HG03280 (cell line): Measurements from ENCODE around the gene STK32B.
"Not testable (repeated sequence)": the region's sequence is repeated elsewhere in the genome, so short reads cannot be mapped to it uniquely, and the experiment has no call there.

Source experiments
- ATAC-seq: cut with Tn5 transposase; IDR thresholded peaks from one replicate; pipeline ENCODE4 v1.9.1; 2021; ENCODE audit warnings: mild to moderate bottlenecking, moderate library complexity; ENCODE audit not compliant: unreplicated experiment

The STK32B gene

DNA sequence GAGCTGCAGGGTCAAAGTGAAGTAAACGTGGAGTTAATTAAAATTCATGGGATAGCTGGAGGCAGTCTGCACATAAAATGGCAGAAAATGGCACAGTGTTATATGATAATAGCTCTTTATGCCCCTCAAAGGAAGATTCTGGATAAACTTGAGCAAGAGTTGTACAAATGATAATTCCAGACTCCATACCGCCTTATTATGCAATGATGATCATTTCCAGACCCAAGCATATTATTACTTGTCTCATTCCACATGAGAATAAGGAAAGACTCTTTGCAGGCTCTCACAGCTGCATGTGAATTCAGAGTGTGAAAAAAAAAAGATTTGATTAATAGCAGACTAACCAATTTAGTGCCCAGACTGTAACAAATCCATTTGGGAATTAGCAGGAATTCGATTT lies 105.4 kb downstream of the STK32B start:
- no peak for ATAC-seq

DNA sequence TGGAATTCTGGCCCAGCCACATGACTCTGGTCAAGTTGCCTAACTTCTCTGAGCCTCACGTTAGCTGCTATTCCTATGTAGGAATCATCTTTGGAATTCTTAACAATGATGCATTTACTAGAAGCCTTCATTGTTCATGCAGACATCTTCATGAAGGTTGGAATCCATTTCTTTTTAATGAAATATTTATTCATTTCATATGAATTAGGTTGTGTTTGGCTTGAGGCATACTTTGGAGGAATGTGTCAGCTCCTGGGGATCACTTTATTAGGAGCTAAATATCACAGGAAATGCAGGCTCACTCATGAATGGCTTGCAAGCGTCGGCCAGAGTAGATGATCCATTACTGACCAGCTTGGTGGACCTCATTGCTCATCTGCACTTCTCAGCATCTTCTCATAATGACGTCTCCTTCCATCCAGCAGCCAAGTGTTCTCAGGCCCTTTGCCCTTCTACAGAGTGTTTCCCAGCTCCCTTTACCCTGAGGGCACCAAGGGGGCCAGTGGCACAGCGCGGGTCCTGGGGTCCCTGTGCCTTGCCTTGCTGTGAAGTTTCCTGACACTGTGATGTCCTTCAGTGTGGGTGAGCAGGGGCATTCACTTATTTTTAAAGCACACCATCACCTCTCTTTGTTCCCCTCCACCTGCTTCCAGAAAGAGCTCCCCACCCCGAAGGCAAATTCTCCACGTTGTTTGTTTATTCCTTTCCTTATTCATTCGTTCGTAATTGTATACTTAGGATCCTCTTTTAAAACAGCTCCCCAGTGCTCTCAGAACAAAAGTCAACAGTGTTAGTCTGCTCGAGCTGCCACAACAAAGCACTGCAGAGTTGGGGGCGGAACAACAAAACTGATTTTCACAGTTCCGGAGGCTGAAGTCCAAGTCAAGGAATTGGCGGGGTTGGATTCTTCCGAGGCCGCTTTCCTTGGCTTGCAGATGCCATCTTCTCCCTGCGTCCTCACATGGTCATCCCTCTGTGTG lies 106.8 kb downstream of the STK32B start:
- ATAC-seq: no peak

DNA sequence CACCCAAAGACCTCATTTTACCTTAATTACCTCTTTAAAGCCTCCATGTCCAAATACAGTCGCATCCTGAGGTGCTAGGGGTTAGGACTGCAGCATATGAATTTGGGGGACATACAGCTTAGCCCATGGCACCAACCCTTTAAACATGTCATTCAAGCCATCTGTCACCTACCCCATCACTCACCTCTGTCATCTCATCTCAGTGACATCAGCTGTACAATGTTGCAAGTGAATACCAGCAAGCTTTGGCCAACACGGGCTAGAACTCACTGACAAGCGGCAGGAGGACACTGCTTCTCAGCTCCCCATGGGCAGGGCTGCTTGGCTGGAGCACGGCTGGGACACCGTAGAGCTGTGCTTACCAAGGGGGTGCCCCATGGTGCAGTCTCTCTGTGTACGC lies 107.5 kb downstream of the STK32B start:
- ATAC-seq: no peak

DNA sequence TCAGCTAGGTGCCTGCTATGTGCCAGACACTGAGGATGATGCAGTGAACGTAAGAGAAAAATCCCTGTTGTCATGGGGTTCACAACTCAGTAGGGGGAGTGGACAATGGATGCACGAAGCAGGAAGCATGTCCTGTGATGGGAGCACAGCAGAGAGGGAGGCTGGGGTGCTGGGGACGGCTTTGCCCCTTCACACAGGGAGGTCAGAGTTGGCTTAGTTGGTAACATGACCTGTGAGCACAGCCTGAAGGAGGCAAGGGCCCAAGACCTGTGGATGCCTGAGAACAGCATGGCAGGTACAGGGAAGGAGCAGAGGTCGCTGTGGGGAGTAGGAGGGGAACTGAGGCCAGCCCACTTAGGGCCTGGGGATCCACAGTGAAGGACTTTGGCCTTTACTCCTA lies 109.4 kb downstream of the STK32B start:
- ATAC-seq: no peak

DNA sequence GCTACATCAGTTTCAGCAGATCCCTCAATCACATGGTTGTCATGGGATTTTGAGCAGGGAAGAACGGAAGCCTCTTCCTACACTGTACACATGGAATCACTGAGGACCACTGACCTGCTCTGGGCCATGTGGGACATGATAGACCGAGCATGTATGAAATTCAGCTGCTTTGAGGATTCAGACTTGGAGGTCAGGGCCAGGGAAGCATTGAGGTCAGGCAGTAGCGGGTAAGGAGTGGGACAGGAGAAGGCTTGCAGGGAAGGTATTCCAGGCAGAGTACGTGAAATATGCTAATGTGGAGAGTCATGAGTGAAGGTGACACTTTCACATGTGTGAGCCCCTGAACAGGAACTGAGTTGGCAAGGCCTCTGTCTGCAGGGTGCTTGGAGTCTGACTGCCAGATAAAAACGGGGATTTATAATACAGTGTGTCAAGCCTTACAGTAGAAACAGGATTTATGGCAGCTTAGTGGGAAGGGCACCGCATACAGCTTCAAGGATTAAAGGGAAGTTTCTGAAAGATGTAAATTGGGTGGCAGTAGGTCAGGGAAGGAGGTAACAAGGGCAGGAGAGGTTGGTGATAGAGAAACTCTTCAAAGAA lies 111.7 kb downstream of the STK32B start:
- no peak for ATAC-seq

DNA sequence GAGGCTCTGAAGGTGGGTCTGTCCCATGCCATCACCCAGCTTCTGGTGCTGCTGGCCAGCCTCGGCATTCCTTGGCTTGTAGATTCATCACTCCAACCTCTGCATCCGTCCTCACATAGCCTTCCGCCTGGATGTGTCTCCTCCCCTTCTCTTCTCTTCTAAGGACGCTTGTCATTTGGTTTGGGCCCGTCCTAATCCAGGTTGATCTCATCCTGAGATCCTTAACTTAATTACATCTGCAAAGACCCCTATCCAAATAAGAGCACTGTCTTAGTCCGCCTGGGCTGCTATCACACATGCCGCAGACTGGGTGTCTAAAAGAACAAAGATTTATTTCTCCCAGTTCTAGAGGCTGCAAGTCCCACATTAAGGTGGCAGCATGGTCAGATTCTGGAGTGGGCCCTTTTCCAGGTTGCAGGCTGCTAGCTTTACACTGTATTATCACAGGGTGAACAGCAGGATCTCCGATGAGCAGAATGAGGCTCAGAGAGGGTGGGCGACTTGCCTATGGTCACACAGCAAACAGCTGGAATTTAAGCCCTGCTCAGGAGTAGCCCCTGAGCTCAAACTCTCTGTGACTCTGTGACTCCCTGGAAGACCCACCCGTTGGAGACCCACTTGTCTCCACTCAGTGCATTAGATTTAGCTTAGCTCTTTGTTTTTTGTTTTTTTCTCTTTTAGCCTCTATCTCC lies 113.1 kb downstream of the STK32B start:
- ATAC-seq: no peak

DNA sequence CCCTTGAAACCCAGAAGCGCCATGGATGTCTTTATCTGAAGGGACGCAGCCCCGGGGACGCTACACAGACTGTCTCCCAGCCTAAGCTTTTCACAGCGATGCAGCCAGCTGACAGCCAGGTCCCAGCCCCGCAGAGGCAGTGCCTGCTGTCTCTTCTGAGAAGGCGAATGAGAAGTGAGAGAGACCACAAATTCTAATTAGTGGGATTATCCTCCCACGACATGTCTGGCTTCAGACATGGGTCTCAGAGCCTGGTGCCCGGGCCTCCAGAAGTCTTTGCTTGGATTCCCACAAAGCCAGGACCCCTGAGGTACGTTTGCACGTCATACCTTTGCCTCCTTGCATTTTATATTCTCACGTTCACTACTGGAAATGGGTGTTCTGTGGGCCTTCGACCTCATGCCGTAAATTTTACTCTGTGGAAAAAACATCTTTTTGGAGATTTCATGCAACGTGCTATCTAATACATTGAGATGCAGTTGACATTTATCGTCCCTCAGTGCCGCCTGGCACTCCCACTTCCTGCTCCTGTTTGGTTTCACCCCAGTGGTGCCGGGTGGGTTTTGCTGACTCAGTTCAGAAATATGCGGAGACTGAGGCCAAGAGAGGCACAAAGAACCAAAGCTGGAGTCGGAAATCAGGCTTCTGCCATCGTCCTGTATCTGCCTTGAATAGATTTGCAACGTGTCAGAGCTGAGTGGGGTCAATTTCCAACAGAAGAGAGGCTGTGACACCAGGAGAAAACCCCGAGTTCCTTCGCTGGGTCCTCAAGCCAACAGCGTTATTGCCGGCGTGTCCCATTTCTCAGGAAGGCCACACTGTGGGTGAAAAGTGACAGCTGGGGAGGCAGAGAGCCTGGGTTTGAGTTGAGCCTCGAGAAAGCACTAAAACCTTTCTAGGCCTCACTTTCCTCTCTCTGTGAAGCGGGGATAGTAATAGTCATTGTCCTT lies 114.4 kb downstream of the STK32B start:
- no peak for ATAC-seq

DNA sequence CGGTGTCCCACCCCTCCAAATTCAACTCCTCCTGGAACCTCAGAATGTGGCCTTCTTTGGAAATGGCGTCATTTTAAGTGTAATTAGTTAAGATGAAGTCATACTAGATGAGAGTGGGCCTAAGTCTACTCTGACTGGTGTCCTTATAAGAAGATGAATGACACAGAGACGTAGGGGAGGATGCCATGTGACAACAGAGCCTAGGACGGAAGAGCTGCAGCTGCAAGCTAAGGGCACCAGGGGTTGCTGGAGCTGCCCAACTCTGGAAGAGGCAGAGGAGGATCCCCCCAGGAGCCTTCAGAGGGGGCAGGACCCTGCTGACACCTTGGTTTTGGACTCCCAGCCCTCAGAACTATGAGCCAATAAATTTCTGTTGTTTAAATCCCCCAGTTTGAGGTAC lies 115.1 kb downstream of the STK32B start:
- no peak for ATAC-seq

DNA sequence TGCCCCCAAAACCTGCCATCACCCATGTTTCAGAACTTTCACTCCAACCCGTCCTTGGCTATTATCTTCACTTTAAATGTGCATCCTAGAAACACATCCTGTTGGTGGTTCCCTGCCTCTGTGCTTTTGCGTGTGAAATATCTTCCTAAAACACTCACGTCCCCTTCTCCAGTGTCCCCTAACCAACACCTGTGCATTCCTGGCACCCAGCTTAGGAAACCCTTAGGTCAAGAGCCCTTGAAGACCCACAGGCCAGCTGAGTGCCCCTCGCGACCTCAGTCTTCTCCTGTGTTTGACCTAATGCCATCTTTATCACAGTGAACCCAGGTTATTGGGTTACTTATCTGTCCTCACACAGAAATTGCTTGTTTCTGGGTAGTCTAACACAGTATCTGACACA lies 117.6 kb downstream of the STK32B start:
- no peak for ATAC-seq

DNA sequence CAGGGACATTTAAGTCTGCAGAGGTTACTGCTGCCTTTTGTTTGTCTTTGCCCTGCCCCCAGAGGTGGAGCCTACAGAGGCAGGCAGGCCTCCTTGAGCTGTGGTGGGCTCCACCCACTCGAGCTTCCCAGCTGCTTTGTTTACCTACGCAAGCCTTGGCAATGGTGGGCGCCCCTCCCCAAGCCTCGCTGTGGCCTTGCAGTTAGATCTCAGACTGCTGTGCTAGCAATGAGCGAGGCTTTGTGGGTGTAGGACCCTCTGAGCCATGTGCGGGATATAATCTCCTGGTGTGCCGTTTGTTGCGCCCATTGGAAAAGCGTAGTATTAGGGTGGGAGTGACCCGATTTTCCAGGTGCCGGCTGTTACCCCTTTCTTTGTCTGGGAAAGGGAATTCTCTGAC lies 124.6 kb downstream of the STK32B start:
- ATAC-seq: not testable (repeated sequence)

DNA sequence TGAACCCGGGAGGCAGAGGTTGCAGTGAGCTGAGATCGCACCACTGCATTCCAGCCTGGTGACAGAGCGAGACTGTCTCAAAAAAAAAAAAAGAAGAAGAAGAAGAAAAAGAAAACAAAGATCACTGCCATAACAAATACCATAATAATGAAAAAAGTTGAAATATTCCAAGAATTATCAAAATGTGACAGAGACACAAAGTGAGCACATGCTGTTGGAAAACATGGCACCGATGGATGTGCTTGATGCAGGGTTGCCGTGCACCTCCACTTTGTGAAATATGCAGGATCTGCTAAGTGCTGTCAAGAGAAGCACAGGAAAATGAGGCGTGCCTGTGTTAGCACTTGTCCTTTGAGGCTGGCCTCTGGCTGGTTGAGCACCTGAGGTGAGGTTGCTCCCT lies 133.3 kb downstream of the STK32B start:
- no peak for ATAC-seq

DNA sequence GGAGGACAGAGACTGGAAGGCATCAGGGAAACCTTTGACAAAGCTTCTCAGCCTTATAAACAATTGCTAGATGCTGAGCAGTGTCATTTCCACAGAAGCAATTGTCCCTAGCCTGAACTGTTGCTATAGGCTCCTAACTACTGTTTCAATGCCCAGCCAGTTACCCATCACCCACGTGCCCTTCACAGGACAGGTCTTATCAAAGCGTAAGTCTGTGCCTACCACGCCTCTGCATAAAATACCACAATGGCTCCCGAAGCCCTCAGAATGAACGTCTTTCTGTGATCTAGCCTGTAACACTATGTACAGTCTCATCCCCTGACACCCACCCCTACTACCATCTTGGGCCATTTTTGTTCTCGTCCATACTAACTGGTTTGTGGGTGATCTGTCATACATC lies 134.3 kb downstream of the STK32B start:
- ATAC-seq: no peak

DNA sequence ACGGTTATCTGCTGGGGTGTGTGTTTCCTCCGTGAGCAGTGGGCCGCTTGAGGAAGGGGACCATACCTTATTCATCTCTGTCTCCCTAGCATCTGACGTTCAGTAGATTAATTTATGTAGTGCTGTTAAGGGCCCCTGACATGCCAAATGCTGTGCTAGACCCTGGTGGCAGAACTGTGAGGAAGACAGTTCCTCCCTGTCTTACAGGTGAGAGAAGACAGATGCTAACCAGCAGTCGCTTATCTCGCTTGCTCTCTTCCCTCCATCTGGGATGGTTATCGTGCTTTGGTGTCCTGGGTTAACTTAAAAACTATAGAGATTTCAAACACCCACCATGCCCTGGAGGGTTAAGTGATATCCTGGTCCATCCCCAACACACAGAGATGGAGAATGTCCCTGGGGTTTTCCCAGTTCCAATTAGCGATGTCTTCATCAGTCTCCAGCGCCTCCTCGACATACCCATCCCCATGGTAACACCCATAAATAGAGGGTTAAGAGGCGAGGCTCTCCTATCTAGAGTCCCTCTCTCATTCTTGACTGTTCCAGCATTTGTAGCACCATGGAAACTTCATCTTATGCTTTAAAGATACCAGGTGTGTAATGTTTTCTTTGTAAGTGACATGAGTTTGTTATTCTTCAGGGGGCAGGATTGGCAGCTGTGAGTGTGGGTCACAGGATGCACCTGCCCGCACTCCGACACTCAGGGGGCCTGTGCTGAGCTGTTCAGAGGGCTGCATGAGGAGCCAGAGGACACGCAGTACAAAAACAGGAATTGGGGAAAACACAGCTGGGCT lies 135.2 kb downstream of the STK32B start:
- no peak for ATAC-seq

DNA sequence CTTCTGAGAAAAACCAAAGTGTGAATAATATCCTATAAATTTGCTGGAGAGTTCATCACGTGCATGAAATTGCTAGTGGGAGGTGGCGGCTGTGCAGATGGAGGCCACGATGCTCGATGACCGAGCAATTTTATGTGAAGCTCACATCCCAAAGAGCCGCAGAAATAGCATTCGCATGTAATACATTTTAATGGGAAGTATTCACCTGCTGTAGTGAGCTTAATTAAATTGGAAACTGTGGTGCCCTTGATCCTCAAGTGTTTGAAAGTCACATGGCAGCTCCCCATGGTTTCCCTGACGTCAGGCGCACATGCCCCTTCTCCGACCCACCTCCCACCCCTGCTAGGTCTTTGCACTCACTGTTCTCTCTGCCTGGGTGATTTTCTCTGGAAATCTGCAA lies 136.8 kb downstream of the STK32B start:
- ATAC-seq: no peak

DNA sequence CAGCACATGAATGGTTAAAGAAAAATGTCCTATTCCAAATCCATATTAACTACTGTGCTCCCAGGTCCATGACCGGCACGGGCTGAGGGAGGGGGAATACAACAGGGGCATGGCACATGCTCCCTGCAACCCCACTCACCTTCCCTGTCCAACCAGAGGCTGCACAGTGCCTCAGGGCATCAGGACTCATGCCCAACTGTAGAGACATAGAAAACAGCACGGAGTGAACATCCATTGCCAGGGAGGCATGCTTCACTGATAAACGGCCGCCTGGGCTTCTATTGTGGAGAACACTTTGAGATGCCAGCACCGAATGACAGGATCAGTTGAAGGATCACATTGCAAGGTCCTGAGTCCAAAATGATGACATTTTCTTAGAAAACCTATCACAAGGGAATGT lies 140.6 kb downstream of the STK32B start:
- no peak for ATAC-seq

DNA sequence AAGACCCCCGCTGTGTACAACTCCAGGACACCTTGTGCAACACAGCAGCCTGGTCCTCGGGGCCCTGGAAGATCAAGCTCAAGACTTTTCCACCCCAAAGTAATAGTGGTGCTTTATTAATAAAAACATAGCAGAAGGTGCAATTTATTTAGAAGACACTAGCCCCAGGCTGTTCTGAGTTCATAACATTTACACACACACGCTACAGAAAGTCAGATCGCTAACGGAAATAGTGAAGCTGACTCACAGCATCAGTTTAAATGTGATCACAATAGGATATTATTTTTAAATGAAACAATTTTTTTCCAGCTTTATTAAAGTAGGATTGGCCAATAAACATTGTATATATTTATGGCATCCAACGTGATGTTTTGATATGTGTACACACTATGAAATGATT lies 141.0 kb downstream of the STK32B start:
- ATAC-seq: no peak

DNA sequence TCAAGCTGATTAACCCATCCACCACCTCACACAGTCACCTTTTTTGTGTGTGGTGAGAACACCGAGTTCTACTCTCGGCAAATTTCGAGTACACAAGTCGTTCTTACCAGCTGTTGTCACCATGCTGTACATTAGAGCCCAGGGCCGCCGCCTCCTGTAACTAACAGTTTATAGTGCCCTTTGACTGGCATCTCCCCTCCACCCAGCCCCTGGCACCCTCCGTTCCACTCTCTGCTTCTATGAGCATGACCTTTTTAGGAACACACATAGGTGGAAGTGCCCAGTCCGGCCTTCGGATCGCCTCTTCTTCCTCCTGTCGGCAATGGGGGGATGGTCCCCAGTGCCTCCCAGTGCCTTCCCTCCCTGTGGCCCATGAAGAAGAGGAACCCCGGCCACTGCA lies 141.4 kb downstream of the STK32B start:
- no peak for ATAC-seq

DNA sequence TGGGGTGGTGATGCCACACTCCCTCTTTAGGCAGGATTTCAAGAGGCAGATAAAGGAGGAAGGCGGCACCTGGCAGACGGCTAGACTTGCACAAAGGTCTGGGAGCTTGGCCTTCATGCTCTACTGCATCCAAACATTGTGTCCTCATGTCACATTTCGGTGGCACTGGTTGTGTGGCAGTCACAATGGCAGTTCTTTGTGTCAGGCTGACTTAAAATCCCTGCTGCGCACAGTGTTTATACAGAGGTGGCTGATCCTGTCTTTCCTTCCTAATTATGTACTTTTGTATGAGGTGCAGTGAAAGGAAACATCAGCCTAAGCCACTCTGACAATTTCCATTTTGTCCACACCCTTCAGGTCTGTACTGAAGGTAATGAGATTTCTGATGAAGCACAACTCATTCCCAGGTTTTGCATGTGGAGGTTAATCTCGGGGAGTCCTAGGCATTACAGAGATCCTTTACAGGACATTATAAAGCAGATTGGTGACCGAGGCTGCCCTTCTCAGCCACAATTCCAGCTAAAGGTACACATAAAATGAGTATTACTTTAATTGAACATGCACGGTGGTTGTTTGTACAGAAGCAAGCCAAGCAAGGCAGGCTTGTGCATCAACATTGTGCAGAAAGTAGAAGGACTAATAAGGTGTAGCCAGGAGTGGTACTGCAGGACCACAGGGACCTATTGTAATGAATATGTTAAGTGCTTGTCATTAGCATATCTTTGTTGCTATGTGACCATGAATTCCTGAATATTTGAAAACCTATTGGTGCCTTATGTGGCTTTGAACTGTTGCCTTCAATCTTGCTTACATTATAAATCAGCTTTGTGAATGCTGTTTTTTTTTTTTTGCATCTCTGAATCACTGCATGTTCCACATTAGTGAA lies 147.6 kb downstream of the STK32B start:
- no peak for ATAC-seq

DNA sequence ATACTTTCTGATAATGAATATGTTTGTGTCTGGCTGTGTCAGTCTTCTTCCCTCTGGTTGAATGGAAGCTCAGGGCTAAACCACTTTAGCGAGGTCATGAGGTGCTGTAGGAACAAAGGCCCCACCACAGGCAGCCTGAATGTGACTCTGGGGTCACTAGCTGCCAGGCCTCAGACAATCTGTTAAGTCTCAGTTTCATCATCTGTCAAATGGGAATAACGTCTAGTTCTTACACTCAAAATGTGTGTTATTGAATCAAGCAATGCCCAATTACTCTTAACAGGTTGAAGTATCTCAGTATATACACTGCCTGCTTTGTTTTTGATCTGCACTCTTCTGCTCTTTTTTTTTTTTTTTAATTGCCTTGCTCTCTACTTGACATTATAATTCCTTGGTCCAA lies 148.6 kb downstream of the STK32B start:
- no peak for ATAC-seq
